Measurements from ENCODE around the gene ACOXL.

DNA sequence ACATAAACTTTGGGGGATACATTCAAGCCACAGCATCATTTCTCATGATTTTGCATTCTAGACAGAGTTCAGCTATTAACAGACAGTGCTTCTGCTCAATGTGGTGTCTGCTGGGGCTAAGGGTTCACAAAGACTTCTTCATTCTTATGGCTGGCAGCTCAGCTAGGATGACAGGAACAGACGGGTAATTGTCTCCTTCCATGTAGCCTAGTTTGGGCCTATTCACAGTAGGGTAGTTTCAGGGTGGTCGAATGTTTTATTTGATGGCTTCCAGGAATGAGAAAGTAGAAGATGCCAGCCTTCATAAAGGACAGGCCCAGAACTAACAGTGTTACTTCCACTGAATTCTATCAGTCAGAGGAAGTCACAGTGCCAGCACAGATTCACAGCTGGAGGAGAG lies 362.3 kb downstream of the ACOXL start:
- TF ChIP-seq EZH2 (IDR thresholded peaks at IDR 0.05; ENCODE audit: insufficient read depth, low read length) (no peak), CTCF (IDR thresholded peaks at IDR 0.05; ENCODE audit: insufficient read depth, low read depth, low read length) (no peak)

All from astrocyte (in vitro differentiated cells and primary cell).